Right renal cortex interstitium (tissue), 3 donors: Measurements from ENCODE around the gene ESD. TPM values are rescaled to one million over a fixed set of nuclear protein-coding genes. Genes with fewer than 3 reads are reported as not detected.

ENCODE experiments used
- DNase-seq, 3 donors: peaks; one replicate each; pipeline ENCODE4 v3.0.0-alpha.2; 2013; ENCODE audit warnings: low read depth in 3 of 3, low spot score in 2 of 3
- polyA plus RNA-seq, 3 donors: library from polyadenylated mRNA; unstranded; fragments of 120-200 nt; gene quantifications; one replicate each; pipeline ENCODE4 v1.2.1, GENCODE V29; 2013; ENCODE audit not compliant: insufficient read length in 3 of 3

Gene ESD
- polyA plus RNA-seq, 3 donors, result 269 to 284 (median 277) TPM

- DNase-seq, result no peak
These were observed 48.7 kb downstream of the ESD start for GRCh38 chr13:46748300-46748699.

GRCh38 chr13:46747031-46747820 lies 49.7 kb downstream of the ESD start:
- no peak for DNase-seq

DNA sequence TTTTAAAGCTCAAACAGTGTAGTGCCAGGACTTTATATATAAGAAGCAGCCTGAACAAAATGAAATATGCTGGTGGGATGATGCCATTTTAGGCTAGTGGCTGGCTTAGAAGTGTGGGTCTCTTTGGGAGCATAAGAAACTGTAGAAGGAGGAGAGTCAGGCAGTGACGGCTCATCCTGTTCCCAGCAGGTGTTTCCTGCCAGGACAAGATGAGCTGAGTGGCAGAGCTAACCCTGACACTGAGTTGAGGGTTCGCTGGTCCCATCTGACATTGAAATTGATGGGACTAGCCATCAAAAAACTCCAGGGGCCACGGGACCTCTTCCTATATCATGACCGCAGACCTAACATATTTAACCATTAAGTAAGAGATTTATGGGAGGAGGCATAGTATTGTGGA lies 51.3 kb downstream of the ESD start:
- DNase-seq, result no peak

DNA sequence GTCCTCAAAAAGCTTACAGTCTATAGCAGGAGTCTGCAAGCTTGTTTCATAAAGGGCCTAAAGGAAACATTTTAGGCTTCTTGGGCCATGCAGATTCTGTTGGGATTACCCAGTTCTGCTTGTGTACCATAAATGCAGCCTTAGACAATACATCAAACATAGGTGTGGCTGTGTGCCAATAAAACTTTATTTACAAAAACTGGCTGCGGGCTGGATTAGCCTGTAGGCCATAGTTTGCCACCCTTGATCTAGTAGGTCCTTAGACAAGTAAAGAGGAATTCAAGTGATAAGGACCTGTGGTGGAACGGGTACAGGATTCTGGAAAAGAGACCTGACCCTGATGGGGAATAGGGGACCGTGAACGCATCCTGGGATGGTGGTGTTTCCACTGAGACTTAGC lies 51.9 kb downstream of the ESD start:
- DNase-seq, result no peak

DNA sequence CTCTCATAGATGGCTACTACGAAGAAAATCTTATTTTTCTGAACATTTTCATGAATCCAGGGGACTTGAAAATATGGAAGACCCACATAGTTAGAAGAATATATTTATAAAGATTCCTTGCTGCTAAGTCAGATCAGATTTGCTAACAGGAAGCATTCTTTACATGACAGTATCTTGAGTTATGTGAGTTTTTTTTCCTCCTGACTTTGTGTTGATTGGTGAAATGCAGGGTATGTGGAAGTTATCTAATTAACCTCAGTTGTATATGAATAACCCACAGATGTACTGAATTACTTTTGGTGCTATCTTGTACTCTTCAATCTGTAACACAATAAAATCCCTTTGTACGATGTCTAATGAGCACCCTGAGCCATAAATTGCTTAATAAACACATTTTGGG lies 53.8 kb downstream of the ESD start:
- no peak for DNase-seq

- DNase-seq, result no peak
These were observed 57.4 kb downstream of the ESD start for GRCh38 chr13:46739447-46740098.

- no peak for DNase-seq
These were observed 58.2 kb downstream of the ESD start for GRCh38 chr13:46738766-46739165.

GRCh38 chr13:46738055-46738454 lies 58.9 kb downstream of the ESD start:
- no peak for DNase-seq

- DNase-seq, result no peak
These were observed 60.2 kb downstream of the ESD start for GRCh38 chr13:46736541-46737310.

- DNase-seq, result no peak
These were observed 61.5 kb downstream of the ESD start for GRCh38 chr13:46735425-46735824.

DNA sequence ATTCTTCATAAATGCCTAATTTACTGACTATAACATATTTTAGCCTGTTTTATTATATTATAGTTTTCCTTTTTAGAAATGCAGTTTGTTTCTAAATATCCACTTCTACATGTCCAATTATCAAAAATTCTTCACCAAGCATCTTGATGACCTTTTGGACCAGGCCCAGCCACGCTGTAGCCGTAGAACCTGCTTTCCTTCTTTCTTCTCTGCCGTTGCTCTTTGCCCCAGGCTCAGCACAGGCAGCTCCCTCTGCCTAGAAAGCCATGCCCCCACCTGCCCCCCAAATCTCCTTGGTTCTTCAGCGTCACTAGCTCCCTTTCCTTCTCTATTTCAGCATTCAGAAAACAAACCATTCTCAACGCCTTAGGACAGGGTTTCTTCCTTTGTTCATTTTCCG lies 65.4 kb downstream of the ESD start:
- no peak for DNase-seq

DNA sequence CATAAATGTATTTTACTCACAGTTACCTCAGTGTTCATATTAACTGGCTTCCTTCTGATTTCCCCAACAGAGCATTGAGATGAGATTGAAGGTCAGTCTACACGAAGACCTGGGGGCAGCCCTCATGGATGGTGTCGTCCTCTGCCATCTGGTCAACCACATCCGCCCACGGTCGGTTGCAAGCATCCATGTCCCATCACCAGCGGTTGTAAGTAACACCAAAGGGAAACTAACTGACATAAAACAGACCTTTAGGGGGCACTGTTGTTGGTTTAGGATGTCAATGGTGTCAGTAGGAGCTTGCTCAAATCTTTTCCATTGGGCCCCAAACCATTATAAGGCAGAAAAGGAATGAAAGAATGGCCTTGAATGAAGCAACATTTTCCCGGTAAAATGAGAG lies 68.2 kb downstream of the ESD start:
- no peak for DNase-seq

DNA sequence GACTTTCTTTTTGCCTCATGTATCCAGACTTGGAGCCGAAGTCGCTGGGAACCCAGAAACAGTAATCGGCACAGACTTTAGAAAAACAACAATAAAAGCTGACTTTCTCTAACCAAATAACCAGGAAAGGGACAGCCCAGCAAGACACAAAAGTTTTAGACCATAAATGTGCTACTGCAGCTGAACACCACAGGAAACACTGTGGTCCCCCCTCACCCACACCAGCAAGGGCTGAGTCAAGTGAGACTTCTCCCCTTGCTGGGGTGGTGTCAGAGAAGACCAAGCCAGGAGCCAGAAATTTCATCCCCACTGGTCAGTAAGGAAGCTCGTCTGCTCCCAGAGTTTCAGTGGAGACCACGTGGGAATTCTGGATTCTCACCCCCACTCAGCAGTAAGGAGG lies 70.6 kb downstream of the ESD start:
- no peak for DNase-seq

Other genes starting within 250 kb of the ESD start
- gene LRCH1, start 244.0 kb downstream of the ESD start, polyA plus RNA-seq, result 10 to 100 TPM; 30.8 to 35.4 (median 33.6) TPM
- 1 to 10 TPM in 2 of 3 donors, under 1 TPM in 1; 0.94 to 1.2 (median 1.1) TPM for gene HTR2A, start 99.9 kb upstream of the ESD start, polyA plus RNA-seq